Endothelial cell of umbilical vein (primary cell): ENCODE data around the gene ORMDL3. TPM values are rescaled to one million over a fixed set of nuclear protein-coding genes. Genes with fewer than 3 reads are reported as not detected.
"Not testable (repeated sequence)": the region's sequence is repeated elsewhere in the genome, so short reads cannot be mapped to it uniquely, and the experiment has no call there.

Experiments
- BruUV-seq: library from RNA; stranded (reverse); fragments of 400-500 nt; replicated peaks from 2 replicates; lab custom pipeline; 2021; lab: Mats Ljungman, UMichigan
- CTCF ChIA-PET: fragments of 300-600, 350-600 bp; sonication (Branson Sonifier 250); formaldehyde crosslinking; loops from one replicate; lab custom pipeline; 2021; ENCODE audit warnings: antibody characterized with exemption, inconsistent platforms; lab: Charles Lee
- POLR2A ChIA-PET: fragments of 300-600, 350-600 bp; sonication (Branson Sonifier 250); formaldehyde crosslinking; loops from one replicate; lab custom pipeline; 2021; ENCODE audit warnings: antibody characterized with exemption, inconsistent platforms; lab: Charles Lee
- DNase-seq: peaks from one replicate; pipeline ENCODE4 v3.0.0-alpha.2; 2011; ENCODE audit warnings: low read depth, low spot score
- FAIRE-seq: peaks from 2 replicates; lab custom pipeline; 2011; peaks lifted over from hg19 to GRCh38; lab: Jason Lieb, UNC
- H2AFZ ChIP-seq: 2 replicates; pipeline ENCODE4 v1.6.0; 2012; ENCODE audit warnings: low read depth, low read length, control low read depth, inconsistent platforms
- H3K27ac ChIP-seq: 2 replicates; pipeline ENCODE4 v1.5.1; 2011; ENCODE audit warnings: low read depth, mild to moderate bottlenecking, control low read depth, low read length, moderate library complexity; ENCODE audit not compliant: insufficient read depth
- H3K27me3 ChIP-seq, 2 experiments: 2 replicates each; pipeline versions ENCODE4 v1.6.0 to v1.6.1; 2011; ENCODE audit warnings: low read length in 2 of 2, mixed read lengths in 1 of 2; ENCODE audit not compliant: control insufficient read depth in 2 of 2, insufficient read depth in 2 of 2
- H3K36me3 ChIP-seq, 2 experiments: 2 replicates in 1 of 2; 3 replicates in 1 of 2; pipeline ENCODE4 v1.5.1; 2011; ENCODE audit warnings: low read length in 2 of 2, mild to moderate bottlenecking in 1 of 2, moderate library complexity in 1 of 2; ENCODE audit not compliant: control insufficient read depth in 2 of 2, insufficient read depth in 2 of 2; ENCODE audit errors: extremely low read depth in 1 of 2
- H3K4me1 ChIP-seq: 3 replicates; pipeline ENCODE4 v1.5.1; 2011; ENCODE audit warnings: mild to moderate bottlenecking, low read length; ENCODE audit not compliant: control insufficient read depth, insufficient read depth; ENCODE audit errors: extremely low read depth
- H3K4me2 ChIP-seq: 2 replicates; pipeline ENCODE4 v1.6.1; 2011; ENCODE audit warnings: low read length, control low read depth, mixed read lengths; ENCODE audit not compliant: insufficient read depth
- H3K4me3 ChIP-seq, 3 experiments: fragments of 200-600 bp in 1 of 3; sonication (generic), shearing (Covaris generic) in 1 of 3; replicated peaks in 1 of 3; 2 replicates each; pipeline ENCODE4 v1.5.1; 2011 to 2016; ENCODE audit warnings: control low read depth in 3 of 3, low read length in 3 of 3, mild to moderate bottlenecking in 2 of 3, inconsistent platforms in 1 of 3, low read depth in 1 of 3, moderate library complexity in 1 of 3; ENCODE audit not compliant: insufficient read depth in 1 of 3
- H3K79me2 ChIP-seq: 2 replicates; pipeline ENCODE4 v1.6.0; 2012; ENCODE audit warnings: low read length, inconsistent platforms; ENCODE audit not compliant: control insufficient read depth, insufficient read depth
- H3K9ac ChIP-seq: replicated peaks from 2 replicates; pipeline ENCODE3; 2011; ENCODE audit warnings: low read length, control low read depth; ENCODE audit not compliant: insufficient read depth; ENCODE audit errors: extremely low read depth
- H3K9me1 ChIP-seq: replicated peaks from 3 replicates; pipeline ENCODE4 v1.6.0; 2011; ENCODE audit warnings: mild to moderate bottlenecking, low read length; ENCODE audit not compliant: control insufficient read depth, insufficient read depth; ENCODE audit errors: extremely low read depth
- H3K9me3 ChIP-seq: replicated peaks from 2 replicates; pipeline ENCODE4 v1.5.1; 2012; ENCODE audit warnings: low read length, inconsistent platforms; ENCODE audit not compliant: control insufficient read depth, insufficient read depth
- H4K20me1 ChIP-seq: replicated peaks from 2 replicates; pipeline ENCODE3; 2011; ENCODE audit warnings: mild to moderate bottlenecking, low read length; ENCODE audit not compliant: control insufficient read depth, insufficient read depth; ENCODE audit errors: extremely low read depth
- GATA2 ChIP-seq: IDR thresholded peaks from 2 replicates; pipeline ENCODE4 v1.7.0; 2011; ENCODE audit warnings: low read depth, mild to moderate bottlenecking, moderate library complexity, mixed read lengths, low read length; ENCODE audit not compliant: insufficient read length, insufficient read depth
- dilution Hi-C: fragments of 300-500 bp; cut with MboI; formaldehyde crosslinking; loops from one replicate; pipeline ENCODE4 v1.15.0; 2019; ENCODE audit warnings: low sequenced_read_pairs; ENCODE audit not compliant: extremely low pct_ligation_motif_present
- intact Hi-C: fragments of 100-400 bp; cut with micrococcal nuclease; formaldehyde crosslinking; loops from one replicate; pipeline ENCODE4 v1.10.0; 2022
- polyA plus RNA-seq, 4 experiments: library from polyadenylated mRNA; depleted of rRNA in 3 of 4; stranded (reverse) in 3 of 4; unstranded in 1 of 4; fragments of >200 nt; gene quantifications; 2 replicates each; pipeline versions ENCODE4 v1.2.1 to v1.2.3, GENCODE V29; 2011 to 2012; ENCODE audit warnings: missing spikeins in 1 of 4
- total RNA-seq: library from RNA; stranded (reverse); gene quantifications from 2 replicates; pipeline ENCODE4 v1.2.3, GENCODE V29; 2021

Gene ORMDL3
- total and polyA plus RNA-seq, 2 donors (not counting 3 experiments of a cell fraction or from before 2014, with no cell fraction given), result 29.8 to 49.8 TPM

DNA sequence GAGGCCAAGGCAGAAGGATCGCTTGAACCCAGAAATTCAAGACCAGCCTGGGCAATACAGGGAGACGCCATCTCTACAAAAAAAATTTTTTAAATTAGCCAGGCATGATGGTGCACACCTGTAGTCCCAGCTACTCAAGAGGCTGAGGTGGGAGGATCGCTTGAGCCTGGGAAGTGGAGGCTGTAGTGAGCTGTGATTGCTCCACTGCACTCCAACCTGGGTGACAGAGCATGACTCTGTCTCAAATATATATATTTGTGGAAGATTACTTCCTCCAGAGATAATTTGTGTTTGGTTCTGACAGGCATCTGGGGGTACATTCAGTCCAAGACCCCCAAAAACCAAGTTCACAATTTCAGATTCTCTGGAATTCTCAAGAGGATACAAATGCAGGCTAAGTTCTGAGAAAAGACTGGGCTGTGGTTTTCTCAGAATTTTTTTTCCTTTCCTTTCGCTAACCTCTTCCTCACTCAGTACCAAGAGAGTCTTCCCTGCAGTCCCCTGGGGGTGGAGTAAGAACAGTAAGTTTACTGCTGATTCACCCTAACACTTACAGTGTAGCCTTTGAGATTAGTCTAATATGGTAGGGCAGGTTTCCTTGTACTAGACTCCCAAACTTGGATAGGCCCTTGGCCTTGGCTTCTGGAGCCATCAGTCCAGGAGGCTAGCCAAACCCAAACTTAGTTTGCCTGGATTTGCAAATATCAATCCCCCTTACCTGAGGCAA is 24.1 kb downstream of the ORMDL3 start:
- ChIA-PET POLR2A (no interaction called here), CTCF (no interaction called here)
- Histone ChIP-seq H3K79me2 (no peaks in the 10 kb centered on the region), H2AFZ (no peak overlapping the region), H3K4me3 (no peak overlapping the region), H3K9ac (no peak overlapping the region), H3K9me3 (no peaks in the 10 kb centered on the region), H3K4me1 (no peaks in the 10 kb centered on the region), H3K4me2 (no peak overlapping the region), H4K20me1 (no peaks in the 10 kb centered on the region), H3K9me1 (no peaks in the 10 kb centered on the region), H3K27ac (no peak overlapping the region), H3K36me3 (no peaks in the 10 kb centered on the region), H3K27me3 (no peaks in the 10 kb centered on the region)
- dilution Hi-C loops, result no loop called here
- no TSS peak for BruUV-seq
- intact Hi-C loops, result no loop called here
- no peak for FAIRE-seq
- TF ChIP-seq GATA2, result no peak
- DNase-seq, result no peak

DNA sequence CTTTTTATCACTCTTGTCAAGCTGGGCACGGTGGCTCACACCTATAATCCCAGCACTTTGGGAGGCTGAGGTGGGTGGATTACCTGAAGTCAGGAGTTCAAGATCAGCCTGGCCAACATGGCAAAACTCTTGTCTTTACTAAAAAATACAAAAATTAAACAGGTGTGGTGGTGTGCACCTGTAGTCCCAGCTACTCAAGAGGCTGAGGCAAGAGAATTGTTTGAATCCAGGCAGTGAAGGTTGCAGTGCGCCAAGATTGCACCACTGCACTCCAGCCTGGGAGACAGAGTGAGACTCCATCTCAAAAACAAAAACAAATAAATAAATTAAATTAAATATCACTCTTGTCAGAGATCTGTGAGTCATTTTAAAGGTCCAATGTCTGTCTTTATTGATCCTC is 25.4 kb downstream of the ORMDL3 start:
- H3K9me3 ChIP-seq, H4K20me1 ChIP-seq, dilution Hi-C loops, H3K4me2 ChIP-seq, FAIRE-seq, H3K27ac ChIP-seq, H3K27me3 ChIP-seq, H3K4me3 ChIP-seq, H2AFZ ChIP-seq, H3K36me3 ChIP-seq, BruUV-seq, CTCF ChIA-PET, intact Hi-C loops, DNase-seq, H3K9ac ChIP-seq, H3K9me1 ChIP-seq, H3K79me2 ChIP-seq, POLR2A ChIA-PET, H3K4me1 ChIP-seq: not testable (repeated sequence)
